Lower leg skin (tissue), 3 donors: ENCODE results near the gene TMEM259.
A peak's percentile ranks its signal among the peaks of the same experiment; 100 is the strongest.

Experiments
- CTCF ChIP-seq, 3 donors: fragments of 450-650 bp; IDR thresholded peaks; one replicate each; pipeline ENCODE4 v1.5.1; 2016; ENCODE audit warnings: antibody characterized with exemption in 3 of 3, mild to moderate bottlenecking in 3 of 3, moderate library complexity in 2 of 3
- POLR2A ChIP-seq, 2 donors: fragments of 450-650 bp; IDR thresholded peaks; one replicate each; pipeline ENCODE4 v1.6.1; 2016 to 2017; ENCODE audit warnings: antibody characterized with exemption in 2 of 2, mild to moderate bottlenecking in 1 of 2, moderate library complexity in 1 of 2

- TF ChIP-seq POLR2A (IDR thresholded peaks at IDR 0.05) = no peak
- peak in 1 of 3 donors; percentile 84 for TF ChIP-seq CTCF (IDR thresholded peaks at IDR 0.05)
Measured at GRCh38 chr19:1001538-1002166, 19.3 kb downstream of the TMEM259 start.
